ENCODE measurements around the gene SHQ1. TPM values are rescaled to one million over a fixed set of nuclear protein-coding genes. Genes with fewer than 3 reads are reported as not detected.

SHQ1 gene
- total RNA-seq, 2 experiments from 2014 or later, result 22.2 to 22.8 TPM

DNA sequence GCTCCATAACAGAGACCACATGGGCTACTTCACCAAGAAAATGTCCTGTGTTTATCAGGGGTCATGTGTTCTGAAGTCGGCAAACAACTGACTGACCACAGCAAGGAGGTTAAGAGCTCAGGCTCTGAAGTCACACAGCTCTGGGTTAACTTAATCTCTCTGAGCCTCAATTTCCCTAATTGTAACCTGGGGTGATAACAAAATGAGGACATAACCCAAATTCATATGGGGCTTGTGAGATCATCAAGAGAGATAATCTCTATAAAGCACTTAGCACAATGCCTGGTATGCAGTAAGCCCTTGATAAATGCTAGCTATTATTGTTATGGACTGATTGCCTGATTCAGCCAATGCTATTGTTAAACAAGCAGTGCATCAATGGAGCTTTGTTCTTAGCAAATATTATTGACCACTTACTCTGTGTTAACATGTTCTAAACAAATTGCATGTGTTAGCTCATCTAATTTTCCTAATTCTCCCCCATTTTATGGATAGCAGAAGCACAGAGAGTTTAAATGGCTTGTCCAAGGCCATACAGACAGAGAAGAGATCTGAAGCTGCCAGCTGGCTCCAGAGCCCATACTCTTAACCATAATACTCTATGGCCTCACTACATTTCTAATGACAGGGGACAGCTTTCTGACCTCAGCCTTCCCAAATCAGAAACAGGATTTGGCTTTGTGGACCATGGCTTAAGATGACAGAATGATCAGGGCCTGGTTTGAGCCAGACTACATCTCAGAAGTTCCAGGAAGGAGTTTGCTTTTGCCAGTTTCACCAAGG, 78.3 kb downstream of the SHQ1 start:
- Mint-ChIP-seq H3K27ac (no peak overlapping the region), H3K4me3 (no peak overlapping the region), H3K9me3 (no peaks in the 10 kb centered on the region), H3K36me3 (peaks cover 18% of the 10 kb centered on the region), H3K27me3 (no peaks in the 10 kb centered on the region), H3K4me1 (peaks cover 6% of the 10 kb centered on the region)
- POLR2A ChIA-PET, result no interaction called here
- no peak for ATAC-seq (ENCODE audit: low read depth)
- DNase-seq, result no peak

DNA sequence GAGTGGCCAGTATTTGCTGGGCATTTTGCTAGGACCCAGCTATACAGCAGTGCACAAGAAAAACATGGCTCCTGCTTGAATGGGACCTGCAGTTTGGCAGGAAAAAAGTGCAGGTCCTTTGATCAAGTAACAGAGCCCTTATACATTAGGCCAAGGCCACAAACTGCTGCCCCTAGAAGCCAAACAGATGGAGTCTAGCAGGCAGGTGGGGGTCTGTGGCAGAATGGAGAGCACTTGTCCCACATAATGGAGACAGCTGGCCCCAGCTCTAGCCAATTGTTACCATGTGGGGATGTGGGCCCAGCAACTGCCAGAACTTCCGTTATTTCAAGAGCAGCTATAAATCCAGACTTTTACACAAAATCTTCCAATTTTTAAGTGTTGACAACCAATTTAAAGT, 79.3 kb downstream of the SHQ1 start:
- DNase-seq (no peak), ATAC-seq (ENCODE audit: low read depth) (no peak)
- no peaks in the 10 kb centered on the region for H3K9me3 Mint-ChIP-seq
- peaks cover 6% of the 10 kb centered on the region for H3K4me1 Mint-ChIP-seq
- no peak overlapping the region for H3K4me3 Mint-ChIP-seq
- H3K27ac Mint-ChIP-seq, result no peak overlapping the region
- POLR2A ChIA-PET, result no interaction called here
- H3K36me3 Mint-ChIP-seq, result peaks cover 22% of the 10 kb centered on the region
- H3K27me3 Mint-ChIP-seq, result no peaks in the 10 kb centered on the region

DNA sequence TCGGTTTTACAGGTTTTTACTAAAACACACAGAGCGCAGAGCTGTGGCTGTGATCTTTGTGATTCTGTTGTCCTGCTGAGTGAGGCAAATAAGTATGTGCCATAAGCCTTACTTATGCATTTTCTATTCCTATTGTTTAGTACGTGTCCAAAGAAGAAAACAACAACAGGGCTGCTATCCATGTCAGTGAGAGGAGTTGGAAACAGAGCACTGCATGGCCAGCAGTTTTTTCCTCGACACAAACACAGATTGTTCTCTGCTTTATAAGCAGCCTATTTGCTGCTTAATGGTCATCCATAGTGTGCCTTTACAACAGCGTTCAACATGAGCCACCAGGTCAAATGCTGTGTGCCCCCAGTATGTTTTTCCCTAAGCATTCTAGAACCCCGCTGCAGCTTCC, 79.8 kb downstream of the SHQ1 start:
- DNase-seq, result no peak
- no peak overlapping the region for H3K27ac Mint-ChIP-seq
- peaks cover 6% of the 10 kb centered on the region for H3K4me1 Mint-ChIP-seq
- H3K27me3 Mint-ChIP-seq, result no peaks in the 10 kb centered on the region
- H3K36me3 Mint-ChIP-seq, result peaks cover 26% of the 10 kb centered on the region
- no peaks in the 10 kb centered on the region for H3K9me3 Mint-ChIP-seq
- no peak overlapping the region for H3K4me3 Mint-ChIP-seq
- POLR2A ChIA-PET, result no interaction called here
- no peak for ATAC-seq (ENCODE audit: low read depth)

DNA sequence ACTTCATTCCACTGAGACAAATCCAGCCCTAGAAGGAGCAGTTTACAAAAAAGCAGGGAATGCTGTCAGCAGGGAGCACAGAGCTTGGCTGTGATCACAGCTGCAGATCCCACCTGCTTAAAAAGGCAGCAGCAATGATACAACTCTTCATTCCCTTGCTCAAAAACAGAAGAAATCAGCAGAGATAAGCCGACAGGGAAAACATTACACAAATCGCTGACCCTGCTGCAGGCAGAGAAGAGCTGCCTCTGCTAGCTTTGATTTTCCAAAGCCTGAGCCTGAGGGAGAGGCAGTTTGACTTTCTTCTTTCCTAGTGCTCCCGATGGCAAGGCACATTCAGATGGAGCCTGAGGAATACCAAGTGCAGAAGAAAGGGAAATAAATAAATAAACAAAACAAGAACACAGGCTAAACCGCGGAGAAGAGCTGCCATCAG, 80.2 kb downstream of the SHQ1 start:
- Mint-ChIP-seq H3K27ac (no peak overlapping the region), H3K4me1 (peaks cover 6% of the 10 kb centered on the region), H3K9me3 (no peaks in the 10 kb centered on the region), H3K27me3 (no peaks in the 10 kb centered on the region), H3K36me3 (peaks cover 28% of the 10 kb centered on the region), H3K4me3 (no peak overlapping the region)
- POLR2A ChIA-PET, result no interaction called here
- ATAC-seq (ENCODE audit: low read depth) (no peak), DNase-seq (no peak)

DNA sequence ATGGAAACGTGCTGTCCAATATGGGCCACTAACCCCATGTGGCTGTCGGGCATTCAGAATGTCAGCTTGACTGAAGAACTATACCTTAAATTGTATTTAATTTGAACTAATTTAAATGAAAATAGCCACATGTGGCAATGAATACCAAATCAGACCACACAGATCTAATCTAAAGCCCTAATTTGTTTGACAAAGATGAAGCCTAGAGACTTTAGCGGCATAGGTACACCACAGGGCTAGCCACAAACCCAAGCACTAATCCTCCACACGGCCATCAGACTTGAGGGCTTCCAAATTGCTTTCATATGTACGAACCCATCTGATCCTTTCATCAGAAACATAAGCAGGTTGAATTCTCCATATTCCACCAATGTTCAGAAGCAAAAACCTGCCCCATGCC, 81.4 kb downstream of the SHQ1 start:
- no peak for DNase-seq
- POLR2A ChIA-PET, result no interaction called here
- Mint-ChIP-seq H3K27ac (no peak overlapping the region), H3K4me3 (no peak overlapping the region), H3K9me3 (no peaks in the 10 kb centered on the region), H3K27me3 (no peaks in the 10 kb centered on the region), H3K36me3 (peaks cover 31% of the 10 kb centered on the region), H3K4me1 (peaks cover 6% of the 10 kb centered on the region)
- no peak for ATAC-seq (ENCODE audit: low read depth)

DNA sequence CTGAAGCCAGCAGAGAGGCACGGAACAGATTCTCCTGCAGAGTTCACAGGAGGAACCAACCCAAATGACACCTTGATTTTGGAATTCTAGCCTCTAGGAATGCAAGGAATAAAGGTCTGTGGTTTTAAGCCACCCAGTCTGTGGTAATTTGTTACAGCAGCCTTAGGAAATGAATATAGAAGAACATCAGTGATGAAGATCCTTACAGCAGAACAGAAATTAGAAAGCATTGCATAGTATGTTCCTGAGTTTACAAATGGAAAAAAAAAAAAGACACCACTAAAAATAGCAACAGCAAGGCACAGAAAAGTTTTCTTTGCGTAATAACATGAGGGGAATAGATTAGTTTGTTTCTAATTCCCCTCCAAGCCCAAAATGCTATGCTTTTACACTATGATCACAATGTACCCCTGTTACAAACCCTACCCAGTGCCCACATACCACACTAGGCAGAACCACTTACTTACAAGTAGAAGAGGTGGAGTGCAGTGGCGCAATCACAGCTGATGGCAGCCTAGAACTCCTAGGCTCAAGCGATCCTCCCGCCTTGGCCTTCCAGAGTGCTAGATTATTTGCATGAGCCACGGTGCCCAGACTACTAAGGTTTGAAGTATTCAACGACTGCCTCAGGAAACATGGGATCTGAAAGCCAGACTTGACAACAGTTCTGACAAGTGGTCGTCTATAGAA, 84.3 kb downstream of the SHQ1 start:
- ATAC-seq (ENCODE audit: low read depth), result no peak
- DNase-seq, result no peak
- H3K9me3 Mint-ChIP-seq, result no peaks in the 10 kb centered on the region
- no peak overlapping the region for H3K4me3 Mint-ChIP-seq
- H3K27me3 Mint-ChIP-seq, result no peaks in the 10 kb centered on the region
- H3K4me1 Mint-ChIP-seq, result peaks cover 10% of the 10 kb centered on the region
- peaks cover 26% of the 10 kb centered on the region for H3K36me3 Mint-ChIP-seq
- no peak overlapping the region for H3K27ac Mint-ChIP-seq
- POLR2A ChIA-PET, result no interaction called here

DNA sequence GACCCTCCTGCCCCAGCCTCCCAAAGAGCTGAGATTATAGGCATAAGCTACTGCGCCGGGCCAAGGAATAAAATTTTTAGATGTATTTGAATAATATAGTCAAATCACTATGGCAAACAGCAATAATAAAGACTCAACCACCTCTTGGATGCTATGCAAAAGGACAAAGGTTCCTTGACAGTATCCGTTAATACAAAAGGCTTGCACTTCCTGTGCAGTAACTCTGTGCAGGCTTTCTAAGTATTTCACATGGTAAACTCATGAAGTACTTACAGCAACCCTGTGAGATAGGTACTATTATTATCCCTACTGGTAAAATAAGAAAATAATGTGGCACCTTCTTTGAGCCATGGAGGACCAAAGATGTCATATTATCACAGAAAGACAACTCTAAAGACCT, 86.8 kb downstream of the SHQ1 start:
- Mint-ChIP-seq H3K4me1 (peaks cover 24% of the 10 kb centered on the region), H3K27ac (no peak overlapping the region), H3K9me3 (no peaks in the 10 kb centered on the region), H3K4me3 (no peak overlapping the region), H3K36me3 (peaks cover 27% of the 10 kb centered on the region), H3K27me3 (no peaks in the 10 kb centered on the region)
- no peak for DNase-seq
- ATAC-seq (ENCODE audit: low read depth), result no peak
- POLR2A ChIA-PET, result interaction anchor here (0.8 kb wide), 1 partner anchor 22 kb away, joined by 3 read pairs; no protein-coding TSS in a partner anchor

DNA sequence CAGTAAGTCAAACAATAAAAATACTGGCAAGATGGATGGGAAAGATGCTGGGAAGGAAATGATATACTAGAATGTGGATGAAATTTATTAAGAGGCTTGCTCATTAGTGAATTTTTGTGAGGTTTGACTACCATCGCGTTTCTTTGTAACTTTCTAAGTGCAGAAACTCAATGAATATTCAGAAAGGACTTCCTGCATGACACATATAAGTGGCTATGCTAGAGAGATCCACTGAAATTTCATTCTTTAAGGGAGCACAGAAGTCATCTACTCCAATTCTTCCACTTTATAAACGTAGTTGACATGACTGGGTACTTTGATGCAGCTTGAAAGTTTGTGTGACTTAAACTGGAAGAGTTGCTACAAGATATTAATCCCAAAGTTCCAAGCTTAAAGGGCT, 88.0 kb downstream of the SHQ1 start:
- POLR2A ChIA-PET, result no interaction called here
- H3K4me3 Mint-ChIP-seq, result no peak overlapping the region
- H3K27me3 Mint-ChIP-seq, result no peaks in the 10 kb centered on the region

DNA sequence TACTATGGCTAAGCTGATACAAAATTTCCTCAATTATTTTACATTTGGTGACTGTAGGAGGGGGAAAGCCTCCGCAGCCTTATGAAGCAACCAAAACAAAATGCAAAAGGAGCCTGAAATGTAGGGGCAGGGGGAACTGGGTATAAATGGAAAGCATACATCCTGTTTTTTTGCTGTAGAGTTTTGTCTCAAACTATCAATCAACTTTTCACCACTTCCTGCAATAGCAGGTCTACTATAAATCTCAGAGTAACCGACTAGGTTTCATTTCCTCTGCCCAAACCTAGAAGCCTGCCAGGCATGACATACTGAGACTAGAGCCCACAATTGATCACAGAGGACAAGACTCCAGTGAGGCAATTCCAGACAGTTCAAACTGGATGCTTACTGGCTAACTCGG, 91.3 kb downstream of the SHQ1 start:
- DNase-seq (no peak), ATAC-seq (ENCODE audit: low read depth) (peak; percentile 100)
- Mint-ChIP-seq H3K27ac (peak overlapping the region; percentile 89), H3K9me3 (no peaks in the 10 kb centered on the region), H3K27me3 (no peaks in the 10 kb centered on the region), H3K4me1 (peaks cover 24% of the 10 kb centered on the region), H3K4me3 (peak overlapping the region; percentile 56), H3K36me3 (peaks cover 19% of the 10 kb centered on the region)
- POLR2A ChIA-PET, result interaction anchor here (2.9 kb wide), 1 partner anchor 18 kb away, joined by 10 read pairs; no protein-coding TSS in a partner anchor

More for the DNA sequence above, 88.0 kb downstream of the SHQ1 start:
- Mint-ChIP-seq H3K9me3 (no peaks in the 10 kb centered on the region), H3K36me3 (peaks cover 22% of the 10 kb centered on the region), H3K4me1 (peaks cover 24% of the 10 kb centered on the region), H3K27ac (no peak overlapping the region)
- DNase-seq, result no peak
- ATAC-seq (ENCODE audit: low read depth), result no peak

DNA sequence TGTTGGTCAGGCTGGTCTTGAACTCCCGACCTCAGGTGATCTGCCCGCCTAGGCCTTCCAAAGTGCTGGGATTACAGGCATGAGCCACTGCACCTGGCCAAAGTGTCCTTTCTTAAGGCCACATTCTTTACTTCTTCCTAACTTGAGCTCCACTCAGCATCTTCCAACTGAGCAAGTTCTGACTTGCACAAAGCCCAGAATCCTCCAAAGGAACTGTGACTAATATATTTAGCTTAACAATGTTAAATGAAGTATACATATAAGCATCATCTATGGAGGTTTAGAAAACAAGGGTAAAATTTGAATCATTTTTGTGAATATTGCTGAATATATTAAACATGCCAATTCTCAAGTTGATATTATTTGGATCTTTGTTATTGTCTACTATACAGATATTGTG, 93.7 kb downstream of the SHQ1 start:
- Mint-ChIP-seq H3K4me3 (no peak overlapping the region), H3K4me1 (peaks cover 26% of the 10 kb centered on the region), H3K27ac (no peak overlapping the region), H3K36me3 (peaks cover 23% of the 10 kb centered on the region), H3K9me3 (no peaks in the 10 kb centered on the region), H3K27me3 (no peaks in the 10 kb centered on the region)
- no peak for DNase-seq
- POLR2A ChIA-PET, result interaction anchor here (2.9 kb wide), 1 partner anchor 15 kb away, joined by 10 read pairs; no protein-coding TSS in a partner anchor
- no peak for ATAC-seq (ENCODE audit: low read depth)

DNA sequence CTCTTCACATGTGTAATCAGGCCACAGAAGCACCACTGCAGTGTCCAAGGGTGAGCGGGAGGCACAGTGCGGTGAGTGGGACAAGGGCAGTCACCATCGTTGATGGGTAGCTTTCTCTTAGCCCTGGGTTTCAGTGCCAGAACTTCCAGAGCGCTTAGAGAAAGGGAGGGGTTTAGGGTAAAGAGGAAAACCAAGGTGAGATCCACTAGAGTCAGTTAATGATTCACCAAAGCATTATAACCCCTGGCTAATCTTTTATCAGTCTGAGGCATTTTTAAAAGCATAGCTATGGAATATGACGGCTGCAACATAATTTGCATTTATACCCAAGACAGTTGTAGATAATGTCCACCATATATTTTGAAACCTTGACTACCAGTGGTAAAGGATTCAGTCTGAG, 94.8 kb downstream of the SHQ1 start:
- H3K27ac Mint-ChIP-seq, result no peak overlapping the region
- POLR2A ChIA-PET, result no interaction called here
- no peak for ATAC-seq (ENCODE audit: low read depth)

DNA sequence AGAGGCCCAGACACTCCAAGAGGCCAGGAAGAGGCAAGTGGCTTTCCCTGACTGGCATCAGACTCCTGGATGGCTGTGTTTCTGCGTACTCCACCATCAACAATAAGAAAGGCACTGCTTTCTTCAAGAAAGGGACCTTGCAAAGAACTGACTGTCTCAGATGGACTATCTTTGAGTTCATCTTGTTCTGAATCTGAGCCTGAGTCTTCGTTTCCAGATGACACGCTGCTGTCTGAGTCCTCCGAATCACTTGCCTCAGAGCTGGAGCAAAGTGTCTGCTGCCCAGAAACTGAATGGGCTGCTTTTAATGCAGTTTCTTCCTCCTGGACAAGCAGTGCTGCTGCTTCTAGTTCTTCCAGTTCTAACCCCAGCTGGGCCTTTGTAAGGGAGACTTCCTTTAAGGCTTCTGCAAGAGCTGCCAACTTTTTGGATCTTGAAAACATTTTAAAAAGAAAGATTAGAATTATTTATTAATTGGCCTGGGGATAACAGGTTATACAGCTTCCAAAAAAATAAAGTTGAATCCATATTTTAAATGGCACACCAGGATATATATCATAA, 97.8 kb downstream of the SHQ1 start:
- POLR2A ChIA-PET, result no interaction called here
- Mint-ChIP-seq H3K36me3 (peaks cover 32% of the 10 kb centered on the region), H3K27ac (no peak overlapping the region), H3K27me3 (no peaks in the 10 kb centered on the region), H3K4me3 (no peak overlapping the region), H3K9me3 (no peaks in the 10 kb centered on the region), H3K4me1 (peaks cover 12% of the 10 kb centered on the region)
- DNase-seq (no peak), ATAC-seq (ENCODE audit: low read depth) (no peak)

More for the DNA sequence above, 94.8 kb downstream of the SHQ1 start:
- H3K4me1 Mint-ChIP-seq, result peaks cover 27% of the 10 kb centered on the region
- H3K4me3 Mint-ChIP-seq, result no peak overlapping the region
- DNase-seq, result no peak
- peaks cover 29% of the 10 kb centered on the region for H3K36me3 Mint-ChIP-seq
- H3K9me3 Mint-ChIP-seq, result no peaks in the 10 kb centered on the region
- H3K27me3 Mint-ChIP-seq, result no peaks in the 10 kb centered on the region

DNA sequence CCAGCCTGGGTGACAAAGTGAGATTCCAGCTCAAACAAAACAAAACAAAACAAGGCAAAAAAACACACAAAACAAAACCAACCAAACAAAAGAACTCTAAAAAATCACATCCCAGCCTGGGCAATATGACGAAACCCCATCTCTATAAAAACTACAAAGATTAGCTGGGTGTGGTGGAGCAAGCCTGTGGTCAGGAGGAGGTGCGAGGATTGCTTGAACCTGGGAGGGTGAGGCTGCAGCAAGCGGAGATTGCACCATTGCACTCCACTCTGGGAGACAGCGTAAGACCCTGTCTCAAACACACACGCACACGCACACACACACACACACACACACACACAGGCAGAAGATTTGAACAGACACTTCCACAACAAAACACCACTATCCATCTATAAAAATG, 99.6 kb downstream of the SHQ1 start:
- H3K27ac Mint-ChIP-seq, result peak overlapping the region; percentile 3
- DNase-seq (no peak), ATAC-seq (ENCODE audit: low read depth) (no peak)
- no peaks in the 10 kb centered on the region for H3K9me3 Mint-ChIP-seq
- no peak overlapping the region for H3K4me3 Mint-ChIP-seq
- H3K36me3 Mint-ChIP-seq, result peaks cover 28% of the 10 kb centered on the region
- H3K4me1 Mint-ChIP-seq, result peaks cover 12% of the 10 kb centered on the region
- H3K27me3 Mint-ChIP-seq, result no peaks in the 10 kb centered on the region
- POLR2A ChIA-PET, result no interaction called here
